Neural crest cell (in vitro differentiated cells): ENCODE measurements around the gene FGG. TPM values are rescaled to one million over a fixed set of nuclear protein-coding genes. Genes with fewer than 3 reads are reported as not detected.

Source experiments
- DNase-seq: peaks from one replicate; pipeline ENCODE4 v3.0.0; 2021; ENCODE audit warnings: low read depth, mixed read lengths, low spot score
- H3K27ac Mint-ChIP-seq: one replicate; pipeline ENCODE4 v1.8.0; 2021; ENCODE audit warnings: mild to moderate bottlenecking, mixed read lengths; ENCODE audit not compliant: unreplicated experiment
- H3K27me3 Mint-ChIP-seq: 2 replicates; pipeline ENCODE4 v1.8.0; 2021; ENCODE audit warnings: low read depth, mild to moderate bottlenecking, mixed read lengths
- H3K36me3 Mint-ChIP-seq: 2 replicates; pipeline ENCODE4 v1.8.0; 2021; ENCODE audit warnings: low read depth, mild to moderate bottlenecking, mixed read lengths
- H3K4me1 Mint-ChIP-seq: 2 replicates; pipeline ENCODE4 v1.8.0; 2021; ENCODE audit warnings: mixed read lengths
- H3K4me3 Mint-ChIP-seq: one replicate; pipeline ENCODE4 v1.8.0; 2021; ENCODE audit warnings: mild to moderate bottlenecking, mixed read lengths
- H3K9me3 Mint-ChIP-seq: 2 replicates; pipeline ENCODE4 v1.8.0; 2021; ENCODE audit warnings: mixed read lengths
- CTCF ChIP-seq: fragments of 200-600 bp; sonication (generic); conservative IDR thresholded peaks from 2 replicates; pipeline ENCODE4 v1.5.0; 2021; ENCODE audit warnings: antibody characterized with exemption, mild to moderate bottlenecking
- total RNA-seq: library from RNA; stranded (reverse); gene quantifications from 2 replicates; pipeline ENCODE4 v1.2.1, GENCODE V29; 2021

Gene FGG
- total RNA-seq, 1 donor from 2014 or later: not detected

GRCh38 chr4:154606728-154607723 is 5.4 kb downstream of the FGG start:
- Mint-ChIP-seq H3K9me3 (no peaks in the 10 kb centered on the region), H3K27ac (no peak overlapping the region), H3K4me3 (no peak overlapping the region), H3K36me3 (no peaks in the 10 kb centered on the region), H3K27me3 (peaks cover 38% of the 10 kb centered on the region), H3K4me1 (no peaks in the 10 kb centered on the region)
- no peak for DNase-seq
- no peak for TF ChIP-seq CTCF

- Mint-ChIP-seq H3K27ac (no peak overlapping the region), H3K4me3 (no peak overlapping the region), H3K4me1 (no peaks in the 10 kb centered on the region), H3K9me3 (no peaks in the 10 kb centered on the region), H3K27me3 (peaks cover 28% of the 10 kb centered on the region), H3K36me3 (no peaks in the 10 kb centered on the region)
- TF ChIP-seq CTCF: no peak
- no peak for DNase-seq
Measured at GRCh38 chr4:154604696-154605200, 7.7 kb downstream of the FGG start.

GRCh38 chr4:154603033-154603943 is 9.2 kb downstream of the FGG start:
- no peaks in the 10 kb centered on the region for H3K9me3 Mint-ChIP-seq
- H3K36me3 Mint-ChIP-seq: no peaks in the 10 kb centered on the region
- H3K27me3 Mint-ChIP-seq: peaks cover 16% of the 10 kb centered on the region
- no peak for TF ChIP-seq CTCF
- no peaks in the 10 kb centered on the region for H3K4me1 Mint-ChIP-seq
- H3K27ac Mint-ChIP-seq: no peak overlapping the region
- no peak overlapping the region for H3K4me3 Mint-ChIP-seq
- no peak for DNase-seq

GRCh38 chr4:154602404-154603020 is 9.9 kb downstream of the FGG start:
- no peaks in the 10 kb centered on the region for H3K36me3 Mint-ChIP-seq
- no peak for TF ChIP-seq CTCF
- DNase-seq: no peak
- H3K4me3 Mint-ChIP-seq: no peak overlapping the region
- H3K27ac Mint-ChIP-seq: no peak overlapping the region
- no peaks in the 10 kb centered on the region for H3K9me3 Mint-ChIP-seq
- no peaks in the 10 kb centered on the region for H3K4me1 Mint-ChIP-seq
- peaks cover 15% of the 10 kb centered on the region for H3K27me3 Mint-ChIP-seq
